ENCODE results near the gene GMEB2. TPM values are rescaled to one million over a fixed set of nuclear protein-coding genes. Genes with fewer than 3 reads are reported as not detected.
"Not testable (repeated sequence)": the region's sequence is repeated elsewhere in the genome, so short reads cannot be mapped to it uniquely, and the experiment has no call there.

GMEB2 gene
- total RNA-seq, 3 donors from 2014 or later: 10.3 to 12.8 (median 11.4) TPM

DNA sequence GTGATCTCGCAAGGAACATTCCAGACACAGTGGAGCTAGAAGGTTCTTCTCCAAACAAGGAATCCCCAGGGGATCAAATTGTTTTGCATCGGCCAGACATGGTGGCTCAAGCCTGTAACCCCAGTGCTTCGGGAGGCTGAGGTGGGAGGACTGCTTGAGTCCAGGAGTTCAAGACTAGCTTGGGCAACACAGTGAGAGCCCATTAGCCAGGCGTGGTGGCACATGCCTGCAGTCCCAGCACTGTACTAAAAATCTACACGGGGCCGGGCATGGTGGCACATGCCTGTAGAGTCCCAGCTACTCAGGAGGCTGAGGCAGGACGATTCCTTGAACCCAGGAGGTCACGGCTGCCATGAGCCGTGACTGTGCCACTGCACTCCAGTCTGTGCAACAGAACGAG lies 15.3 kb downstream of the GMEB2 start:
- no peak for ATAC-seq
- Histone ChIP-seq H3K4me3 (no peak overlapping the region), H3K4me1 (ENCODE audit: low read depth) (no peaks in the 10 kb centered on the region), H3K9me3 (no peaks in the 10 kb centered on the region), H3K36me3 (ENCODE audit: low read depth) (no peaks in the 10 kb centered on the region)
- TF ChIP-seq, protein P1, sequence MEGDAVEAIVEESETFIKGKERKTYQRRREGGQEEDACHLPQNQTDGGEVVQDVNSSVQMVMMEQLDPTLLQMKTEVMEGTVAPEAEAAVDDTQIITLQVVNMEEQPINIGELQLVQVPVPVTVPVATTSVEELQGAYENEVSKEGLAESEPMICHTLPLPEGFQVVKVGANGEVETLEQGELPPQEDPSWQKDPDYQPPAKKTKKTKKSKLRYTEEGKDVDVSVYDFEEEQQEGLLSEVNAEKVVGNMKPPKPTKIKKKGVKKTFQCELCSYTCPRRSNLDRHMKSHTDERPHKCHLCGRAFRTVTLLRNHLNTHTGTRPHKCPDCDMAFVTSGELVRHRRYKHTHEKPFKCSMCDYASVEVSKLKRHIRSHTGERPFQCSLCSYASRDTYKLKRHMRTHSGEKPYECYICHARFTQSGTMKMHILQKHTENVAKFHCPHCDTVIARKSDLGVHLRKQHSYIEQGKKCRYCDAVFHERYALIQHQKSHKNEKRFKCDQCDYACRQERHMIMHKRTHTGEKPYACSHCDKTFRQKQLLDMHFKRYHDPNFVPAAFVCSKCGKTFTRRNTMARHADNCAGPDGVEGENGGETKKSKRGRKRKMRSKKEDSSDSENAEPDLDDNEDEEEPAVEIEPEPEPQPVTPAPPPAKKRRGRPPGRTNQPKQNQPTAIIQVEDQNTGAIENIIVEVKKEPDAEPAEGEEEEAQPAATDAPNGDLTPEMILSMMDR (IDR thresholded peaks at IDR 0.05): no peak
- DNase-seq: peak in 1 of 3 donors; percentile 16
- intact Hi-C loops (cut with DNase I, micrococcal nuclease): no loop called here

DNA sequence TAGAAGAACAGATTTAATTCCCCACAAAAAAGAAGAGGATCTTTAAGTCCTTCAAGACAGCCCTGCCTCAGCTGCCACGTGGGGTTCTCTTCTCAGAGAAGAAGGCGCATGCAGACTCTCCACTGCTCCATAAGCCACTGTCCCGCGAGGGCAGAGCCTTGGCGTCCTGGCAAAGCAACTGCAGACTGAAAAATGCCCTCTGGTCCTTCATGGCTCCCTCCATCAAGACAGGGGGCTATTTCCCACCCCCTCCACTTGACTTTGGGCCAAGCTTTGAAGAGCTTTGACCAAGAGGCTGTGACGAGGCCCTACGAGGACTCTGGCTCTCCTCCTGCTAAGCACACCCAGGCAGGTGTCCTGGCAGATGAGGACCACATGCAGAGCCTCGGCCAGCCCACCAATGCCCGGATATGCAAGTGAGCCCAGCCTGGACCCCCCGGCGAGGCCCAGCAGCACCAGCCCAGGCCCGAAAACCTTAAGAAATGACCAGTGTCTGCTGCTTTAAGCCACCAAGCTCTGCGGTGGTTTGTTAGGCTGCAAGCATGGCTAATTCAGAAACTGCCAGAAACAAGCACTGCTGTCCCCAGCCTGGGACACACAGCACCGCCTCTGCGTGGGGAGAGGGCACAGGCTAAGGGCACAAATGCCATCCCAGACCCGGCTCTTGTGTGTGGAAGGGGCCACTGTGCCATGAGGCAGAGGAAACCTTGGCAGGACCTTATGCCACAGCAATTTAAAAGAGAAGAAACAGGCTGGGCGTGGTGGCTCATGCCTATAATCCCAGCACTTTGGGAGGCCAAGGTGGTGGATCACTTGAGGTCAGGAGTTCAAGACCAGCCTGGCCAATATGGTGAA lies 16.1 kb downstream of the GMEB2 start:
- H3K4me1 ChIP-seq (ENCODE audit: low read depth): no peaks in the 10 kb centered on the region
- H3K36me3 ChIP-seq (ENCODE audit: low read depth): no peaks in the 10 kb centered on the region
- H3K4me3 ChIP-seq: no peak overlapping the region
- TF ChIP-seq, protein P1 (IDR thresholded peaks at IDR 0.05): no peak
- no peak for ATAC-seq
- no peaks in the 10 kb centered on the region for H3K9me3 ChIP-seq
- intact Hi-C loops (cut with DNase I, micrococcal nuclease): no loop called here
- peak in 1 of 3 donors; percentile 27 for DNase-seq

DNA sequence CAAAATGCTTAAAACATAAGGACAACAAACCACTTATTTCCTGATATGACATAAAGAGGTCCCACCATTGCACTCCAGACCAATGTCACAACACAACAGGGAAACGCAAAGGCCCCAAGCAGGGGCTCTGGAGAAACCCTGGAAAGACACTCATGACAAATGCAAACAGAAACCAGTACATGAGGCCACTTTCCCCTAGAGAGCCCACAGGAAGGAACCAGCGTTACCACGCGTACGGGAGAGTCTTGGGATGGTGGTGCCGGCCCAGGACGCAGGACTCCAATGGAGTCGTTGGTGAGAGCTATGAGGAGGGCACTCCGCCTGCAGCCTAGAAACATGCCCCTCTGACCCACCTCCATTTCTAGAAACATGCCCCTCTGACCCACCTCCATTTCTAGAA lies 20.2 kb downstream of the GMEB2 start:
- intact Hi-C loops (cut with DNase I, micrococcal nuclease): no loop called here
- H3K36me3 ChIP-seq (ENCODE audit: low read depth): no peaks in the 10 kb centered on the region
- H3K4me3 ChIP-seq: no peak overlapping the region
- DNase-seq (no peak), ATAC-seq (no peak)
- H3K4me1 ChIP-seq (ENCODE audit: low read depth): no peaks in the 10 kb centered on the region
- no peaks in the 10 kb centered on the region for H3K9me3 ChIP-seq
- TF ChIP-seq, protein P1 (IDR thresholded peaks at IDR 0.05): no peak

DNA sequence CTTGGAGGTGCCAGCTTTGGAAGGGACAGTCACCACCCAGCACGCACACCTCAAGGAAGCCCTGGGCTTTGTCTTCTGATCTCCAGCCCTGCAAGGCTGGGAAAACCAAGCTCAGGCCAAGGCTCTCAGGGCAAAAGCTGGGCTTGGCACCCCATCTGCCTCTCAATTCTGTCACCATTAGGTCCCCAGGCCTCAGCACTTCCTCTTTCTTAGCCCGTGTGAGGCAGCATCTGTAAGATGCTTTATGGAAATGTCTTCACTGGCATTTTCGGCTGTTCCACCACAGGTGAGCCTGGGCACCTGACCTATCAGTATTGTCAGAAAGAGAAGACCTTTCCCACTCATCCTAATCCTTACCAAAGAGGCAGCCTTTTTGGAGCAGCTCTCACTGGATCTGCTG lies 24.6 kb downstream of the GMEB2 start:
- H3K4me3 ChIP-seq: no peak overlapping the region
- TF ChIP-seq, protein P1 (IDR thresholded peaks at IDR 0.05): no peak
- DNase-seq (peak in 1 of 3 donors; percentile 11), ATAC-seq (no peak)
- no peaks in the 10 kb centered on the region for H3K4me1 ChIP-seq (ENCODE audit: low read depth)
- no peaks in the 10 kb centered on the region for H3K9me3 ChIP-seq
- intact Hi-C loops (cut with DNase I, micrococcal nuclease): no loop called here
- H3K36me3 ChIP-seq (ENCODE audit: low read depth): no peaks in the 10 kb centered on the region

DNA sequence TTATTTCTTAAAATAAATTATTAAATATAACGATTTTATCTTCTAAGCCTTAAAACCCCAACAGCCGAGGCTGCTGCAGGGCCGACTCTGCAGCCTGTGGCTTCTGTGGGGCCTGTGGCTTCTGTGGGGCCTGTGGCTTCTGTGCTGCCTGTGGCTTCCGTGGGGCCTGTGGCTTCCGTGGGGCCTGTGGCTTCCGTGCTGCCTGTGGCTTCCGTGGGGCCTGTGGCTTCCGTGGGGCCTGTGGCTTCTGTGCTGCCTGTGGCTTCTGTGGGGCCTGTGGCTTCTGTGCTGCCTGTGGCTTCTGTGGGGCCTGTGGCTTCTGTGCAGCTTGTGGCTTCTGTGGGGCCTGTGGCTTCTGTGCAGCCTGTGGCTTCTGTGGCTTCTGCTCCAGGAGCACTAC lies 25.2 kb downstream of the GMEB2 start:
- ATAC-seq; H3K4me3 ChIP-seq; H3K36me3 ChIP-seq (ENCODE audit: low read depth); intact Hi-C loops (cut with DNase I, micrococcal nuclease); H3K4me1 ChIP-seq (ENCODE audit: low read depth); H3K9me3 ChIP-seq: not testable (repeated sequence)
- DNase-seq: peak in 1 of 3 donors; percentile 34

DNA sequence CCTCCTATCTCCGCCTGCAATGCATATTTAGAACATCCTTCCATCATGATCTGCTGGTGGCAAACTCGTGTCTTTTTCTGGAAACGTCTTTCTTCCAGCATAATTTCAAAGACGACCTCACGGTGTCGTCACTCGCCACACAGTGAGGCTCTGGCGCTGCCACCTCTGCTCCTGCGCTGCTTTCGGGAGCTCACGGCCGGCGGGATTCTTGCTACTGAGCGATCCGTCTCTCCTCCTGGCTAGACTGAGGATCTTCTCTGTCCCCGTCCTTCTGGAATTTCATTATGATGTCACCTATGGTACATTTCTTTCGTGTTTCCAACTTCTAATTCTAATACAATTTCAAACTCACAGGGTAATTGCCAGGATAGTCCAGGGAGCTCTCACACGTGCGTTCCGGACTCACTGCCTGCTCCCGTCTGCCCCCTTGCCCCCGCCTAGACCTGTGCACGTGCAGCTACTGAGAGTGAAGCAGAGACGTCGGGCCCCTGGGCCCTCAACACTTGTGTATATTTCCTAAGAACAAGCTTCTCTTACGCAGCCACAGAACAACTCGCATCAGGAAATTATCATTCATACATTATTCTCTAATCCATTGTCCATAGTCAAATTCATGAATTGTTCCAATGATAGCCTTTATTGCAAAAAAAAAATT lies 27.4 kb downstream of the GMEB2 start:
- no peak overlapping the region for H3K4me3 ChIP-seq
- DNase-seq (peak in 1 of 3 donors; percentile 24), ATAC-seq (no peak)
- TF ChIP-seq, protein P1 (IDR thresholded peaks at IDR 0.05): no peak
- no peaks in the 10 kb centered on the region for H3K4me1 ChIP-seq (ENCODE audit: low read depth)
- intact Hi-C loops (cut with DNase I, micrococcal nuclease): no loop called here
- H3K9me3 ChIP-seq: no peaks in the 10 kb centered on the region
- no peaks in the 10 kb centered on the region for H3K36me3 ChIP-seq (ENCODE audit: low read depth)
